Osteoblast (primary cell): Measurements from ENCODE around the gene TSEN54. TPM values are rescaled to one million over a fixed set of nuclear protein-coding genes. Genes with fewer than 3 reads are reported as not detected.
A peak's percentile ranks its signal among the peaks of the same experiment; 100 is the strongest.

ENCODE experiments used
- DNase-seq: peaks from one replicate; pipeline ENCODE4 v3.0.0; 2011; ENCODE audit warnings: low spot score, mixed read lengths; ENCODE audit not compliant: insufficient read length; ENCODE audit errors: missing footprints
- H2AFZ ChIP-seq: 2 replicates; pipeline ENCODE4 v1.6.0; 2011; ENCODE audit warnings: mild to moderate bottlenecking, low read length
- H3K27ac ChIP-seq: 2 replicates; pipeline ENCODE4 v1.5.1; 2011; ENCODE audit warnings: mild to moderate bottlenecking, low read depth, low read length, moderate library complexity
- H3K27me3 ChIP-seq: 2 replicates; pipeline ENCODE4 v1.6.0; 2012; ENCODE audit warnings: mild to moderate bottlenecking, control low read depth, inconsistent platforms, low read length, moderate library complexity; ENCODE audit not compliant: insufficient read depth
- H3K36me3 ChIP-seq: 2 replicates; pipeline ENCODE4 v1.5.1; 2011; ENCODE audit warnings: mild to moderate bottlenecking, low read length, control low read depth, moderate library complexity; ENCODE audit not compliant: insufficient read depth
- H3K4me1 ChIP-seq: 2 replicates; pipeline ENCODE4 v1.5.1; 2011; ENCODE audit warnings: mild to moderate bottlenecking, low read length, control low read depth, moderate library complexity; ENCODE audit not compliant: insufficient read depth
- H3K4me2 ChIP-seq: 2 replicates; pipeline ENCODE4 v1.6.0; 2011; ENCODE audit warnings: mild to moderate bottlenecking, low read length; ENCODE audit not compliant: insufficient read depth
- H3K4me3 ChIP-seq: fragments of 200-600 bp; sonication (generic); 3 replicates; pipeline ENCODE4 v1.5.1; 2012; ENCODE audit warnings: mild to moderate bottlenecking, low read length, inconsistent platforms; ENCODE audit not compliant: insufficient read depth
- H3K79me2 ChIP-seq: 2 replicates; pipeline ENCODE4 v1.6.0; 2012; ENCODE audit warnings: mild to moderate bottlenecking, low read length, control low read depth, inconsistent platforms; ENCODE audit not compliant: insufficient read depth
- H3K9me3 ChIP-seq: 2 replicates; pipeline ENCODE4 v1.5.1; 2011; ENCODE audit warnings: low read depth, low read length, control low read depth
- H4K20me1 ChIP-seq: 2 replicates; pipeline ENCODE4 v1.6.0; 2012; ENCODE audit warnings: mild to moderate bottlenecking, low read length, control low read depth; ENCODE audit not compliant: insufficient read depth
- CTCF ChIP-seq: IDR thresholded peaks from 2 replicates; pipeline ENCODE4 v1.5.1; 2011; ENCODE audit warnings: mild to moderate bottlenecking, low read depth, low read length, moderate library complexity; ENCODE audit errors: extremely low read depth
- total RNA-seq: library from RNA; depleted of rRNA; stranded (reverse); fragments of >200 nt; gene quantifications from 2 replicates; pipeline ENCODE4 v1.2.3, GENCODE V29; 2012

TSEN54 gene
- total RNA-seq, 1 donor = 10.9 TPM

- Histone ChIP-seq H2AFZ (no peak overlapping the region), H4K20me1 (no peaks in the 10 kb centered on the region), H3K27me3 (no peaks in the 10 kb centered on the region), H3K4me2 (no peak overlapping the region), H3K9me3 (no peaks in the 10 kb centered on the region), H3K4me3 (no peak overlapping the region), H3K79me2 (no peaks in the 10 kb centered on the region), H3K36me3 (no peaks in the 10 kb centered on the region), H3K4me1 (no peaks in the 10 kb centered on the region), H3K27ac (no peak overlapping the region)
- TF ChIP-seq CTCF = no peak
- peak; percentile 70 for DNase-seq
Measured at GRCh38 chr17:75571885-75572215, 55.5 kb downstream of the TSEN54 start.

- DNase-seq = no peak
- no peak for TF ChIP-seq CTCF
- no peaks in the 10 kb centered on the region for H3K9me3 ChIP-seq
Measured at GRCh38 chr17:75572713-75573539, 56.6 kb downstream of the TSEN54 start.

GRCh38 chr17:75573540-75573957 is 57.2 kb downstream of the TSEN54 start:
- H2AFZ ChIP-seq = no peak overlapping the region
- no peaks in the 10 kb centered on the region for H3K9me3 ChIP-seq
- no peak overlapping the region for H3K4me3 ChIP-seq
- no peaks in the 10 kb centered on the region for H3K36me3 ChIP-seq
- no peaks in the 10 kb centered on the region for H3K79me2 ChIP-seq
- no peaks in the 10 kb centered on the region for H4K20me1 ChIP-seq
- no peaks in the 10 kb centered on the region for H3K27me3 ChIP-seq
- H3K4me1 ChIP-seq = no peaks in the 10 kb centered on the region
- no peak for DNase-seq
- H3K4me2 ChIP-seq = no peak overlapping the region
- no peak for TF ChIP-seq CTCF
- no peak overlapping the region for H3K27ac ChIP-seq

More at GRCh38 chr17:75572713-75573539, 56.6 kb downstream of the TSEN54 start:
- H3K79me2 ChIP-seq = no peaks in the 10 kb centered on the region
- H3K4me1 ChIP-seq = no peaks in the 10 kb centered on the region
- H3K4me2 ChIP-seq = no peak overlapping the region
- H3K27ac ChIP-seq = no peak overlapping the region
- H3K27me3 ChIP-seq = no peaks in the 10 kb centered on the region
- H2AFZ ChIP-seq = no peak overlapping the region
- no peaks in the 10 kb centered on the region for H3K36me3 ChIP-seq
- H3K4me3 ChIP-seq = no peak overlapping the region
- H4K20me1 ChIP-seq = no peaks in the 10 kb centered on the region

GRCh38 chr17:75573994-75574393 is 57.7 kb downstream of the TSEN54 start:
- H3K9me3 ChIP-seq = no peaks in the 10 kb centered on the region
- H3K27me3 ChIP-seq = no peaks in the 10 kb centered on the region
- no peak for TF ChIP-seq CTCF
- H3K4me1 ChIP-seq = no peaks in the 10 kb centered on the region
- no peaks in the 10 kb centered on the region for H3K79me2 ChIP-seq
- no peaks in the 10 kb centered on the region for H3K36me3 ChIP-seq
- no peak overlapping the region for H3K4me2 ChIP-seq
- H4K20me1 ChIP-seq = no peaks in the 10 kb centered on the region
- no peak overlapping the region for H3K4me3 ChIP-seq
- no peak overlapping the region for H3K27ac ChIP-seq
- DNase-seq = no peak
- H2AFZ ChIP-seq = no peak overlapping the region

Other genes starting within 250 kb of the TSEN54 start
- 8.7 and 9.4 TPM in 2 replicates for gene MIF4GD, start 245.3 kb upstream of the TSEN54 start, total RNA-seq
- 4.7 and 7.1 TPM in 2 replicates for gene SLC25A19, start 227.1 kb upstream of the TSEN54 start, total RNA-seq
- gene GRB2, start 110.8 kb upstream of the TSEN54 start, total RNA-seq = 68.8 and 69.0 TPM in 2 replicates
- 33.3 and 38.0 TPM in 2 replicates for gene TMEM94, start 59.9 kb upstream of the TSEN54 start, total RNA-seq
- 8.7 and 10.3 TPM in 2 replicates for gene CASKIN2, start 991 bp upstream of the TSEN54 start, total RNA-seq
- gene LLGL2, start 9.2 kb downstream of the TSEN54 start, total RNA-seq = 0.36 and 0.59 TPM in 2 replicates
- 0.88 and 1.4 TPM in 2 replicates for gene MYO15B, start 71.3 kb downstream of the TSEN54 start, total RNA-seq
- gene SMIM5, start 116.9 kb downstream of the TSEN54 start, total RNA-seq = under 0.01 TPM in 1 of 2 replicates, not detected in the other
- gene RECQL5, start 150.6 kb downstream of the TSEN54 start, total RNA-seq = 17.7 and 24.5 TPM in 2 replicates
- 48.1 and 60.7 TPM in 2 replicates for gene SAP30BP, start 150.8 kb downstream of the TSEN54 start, total RNA-seq
- 0.29 and 0.36 TPM in 2 replicates for gene ITGB4, start 204.9 kb downstream of the TSEN54 start, total RNA-seq
- gene GALK1, start 248.7 kb downstream of the TSEN54 start, total RNA-seq = 25.3 and 27.7 TPM in 2 replicates